ENCODE results near the gene FFAR1.
A peak's percentile ranks its signal among the peaks of the same experiment; 100 is the strongest.
"Not testable (repeated sequence)": the region's sequence is repeated elsewhere in the genome, so short reads cannot be mapped to it uniquely, and the experiment has no call there.

Gene FFAR1

DNA sequence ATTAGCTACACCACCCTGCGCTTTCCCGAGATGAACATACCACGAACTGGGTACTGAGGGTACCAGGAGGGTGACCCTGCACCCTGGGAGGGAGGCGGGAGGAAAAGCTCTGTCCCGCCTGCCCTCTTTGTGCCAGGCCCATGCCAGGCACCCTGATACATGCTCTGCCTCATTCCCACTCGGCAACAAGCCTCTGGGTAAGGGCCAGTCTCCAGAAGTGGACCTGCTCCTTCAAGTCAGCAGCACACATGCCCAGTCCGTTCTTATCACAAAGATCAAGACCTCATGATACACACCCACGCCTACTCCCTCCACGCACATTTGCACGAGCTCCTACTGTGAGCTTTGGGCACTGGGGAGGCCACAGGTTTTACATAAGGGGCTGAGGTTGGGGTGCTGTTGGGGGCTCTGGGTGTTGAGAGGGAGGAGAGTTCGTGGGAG, 2.0 kb upstream of the FFAR1 start:
- no peak for DNase-seq

GRCh38 chr19:35346193-35347052, 1.3 kb upstream of the FFAR1 start:
- no peak for DNase-seq

DNA sequence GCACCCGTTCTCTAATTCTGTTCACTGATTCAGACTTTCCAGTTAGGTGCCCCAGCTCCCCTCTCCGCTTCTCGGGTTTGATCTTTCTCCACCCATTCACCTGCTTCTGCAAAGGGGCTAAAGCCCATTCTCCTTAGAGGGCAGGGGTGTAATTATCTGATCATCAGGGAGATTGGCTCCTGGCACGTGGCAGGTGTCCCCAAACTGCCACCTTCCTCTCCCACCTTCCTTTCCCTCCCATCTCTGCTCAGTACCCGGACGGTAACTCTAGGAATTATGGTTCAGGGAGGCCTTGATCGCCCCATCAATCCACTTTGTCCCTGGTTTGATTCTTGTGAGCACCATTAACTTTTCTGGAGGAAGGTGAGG, 212 bp downstream of the FFAR1 start:
- no peak for DNase-seq

DNA sequence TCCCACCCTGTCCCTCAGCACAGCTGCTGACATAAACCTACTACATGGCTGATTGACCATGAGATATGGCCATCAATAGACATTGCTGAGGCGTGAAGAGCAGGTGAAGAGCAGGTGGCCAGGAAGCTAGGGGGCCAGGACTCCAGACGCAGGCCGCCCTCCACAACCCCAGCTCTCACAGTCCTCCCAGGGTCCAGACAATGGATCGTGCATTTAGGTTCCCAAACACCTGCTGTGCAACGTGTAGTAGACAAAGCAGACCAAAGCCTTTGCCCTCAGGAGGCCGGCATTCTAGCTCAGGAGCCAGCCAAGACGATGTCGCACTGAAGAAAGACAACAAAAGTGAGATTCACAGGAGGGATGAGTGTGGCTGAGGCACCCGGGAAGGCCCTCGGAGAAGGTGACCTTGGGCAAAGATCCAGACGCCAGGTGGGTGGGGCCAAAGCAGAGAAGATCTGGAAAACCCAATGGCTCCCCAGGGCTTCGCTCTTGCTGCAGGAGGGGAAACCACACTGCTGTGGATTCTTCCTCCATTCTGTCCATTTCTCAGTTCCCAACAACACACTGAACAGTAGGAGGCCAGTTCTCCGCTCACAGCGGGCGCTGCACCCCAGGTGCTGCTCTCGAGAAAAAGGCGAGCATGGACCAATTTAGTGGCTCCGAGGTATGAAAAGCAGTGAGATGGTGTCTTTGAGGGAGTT, 1.4 kb downstream of the FFAR1 start:
- DNase-seq: no peak

- DNase-seq: no peak
These were observed 2.2 kb downstream of the FFAR1 start for GRCh38 chr19:35349614-35350521.

GRCh38 chr19:35350591-35350990, 2.9 kb downstream of the FFAR1 start:
- DNase-seq: no peak

- no peak for DNase-seq
These were observed 3.9 kb downstream of the FFAR1 start for GRCh38 chr19:35351411-35352176.

GRCh38 chr19:35352177-35352447, 4.4 kb downstream of the FFAR1 start:
- DNase-seq: no peak

DNA sequence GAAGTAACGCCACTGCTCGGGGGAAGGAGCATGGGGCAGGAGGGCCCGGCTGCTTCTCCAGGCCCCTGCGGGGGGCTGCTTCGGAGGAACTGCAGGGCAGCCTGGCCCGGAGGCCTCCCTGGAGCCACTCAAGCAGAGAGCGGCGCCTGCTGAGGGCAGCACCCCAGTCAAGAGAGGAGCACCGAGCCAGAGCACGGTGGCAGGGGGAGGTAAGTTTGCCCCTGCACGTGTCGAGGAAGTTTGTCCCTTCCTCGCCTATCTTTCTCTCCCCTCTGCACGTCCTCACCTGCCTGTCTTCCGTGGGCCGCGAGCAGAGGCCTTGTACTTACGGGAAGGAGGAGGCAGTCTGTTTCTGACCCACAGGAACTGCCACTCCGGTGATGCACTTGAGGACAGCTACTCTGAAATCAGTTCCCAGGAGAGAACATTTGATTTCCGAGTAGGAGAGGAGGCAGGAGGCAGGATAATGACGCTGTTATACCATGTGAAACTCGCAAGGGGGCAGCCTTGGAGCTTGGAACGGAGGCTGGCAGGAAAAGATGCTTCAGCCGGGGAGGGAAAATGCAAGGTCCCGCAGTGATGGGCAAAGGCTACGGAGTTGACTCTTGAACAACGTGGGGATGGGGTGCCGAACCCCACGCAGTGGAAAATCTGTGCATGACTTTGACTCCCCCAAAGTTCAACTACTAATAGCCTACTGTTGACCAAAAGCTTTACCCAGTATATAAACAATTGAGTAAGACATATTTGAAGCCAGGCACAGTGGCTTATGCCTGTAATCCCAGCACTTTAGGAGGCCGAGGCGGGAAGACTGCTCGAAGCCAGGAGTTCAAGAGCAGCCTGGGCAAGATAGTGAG, 5.0 kb downstream of the FFAR1 start:
- DNase-seq: peak; percentile 23 to 64

- DNase-seq: no peak
These were observed 5.9 kb downstream of the FFAR1 start for GRCh38 chr19:35353635-35354034.

- DNase-seq: no peak
These were observed 7.2 kb downstream of the FFAR1 start for GRCh38 chr19:35354898-35355297.

DNA sequence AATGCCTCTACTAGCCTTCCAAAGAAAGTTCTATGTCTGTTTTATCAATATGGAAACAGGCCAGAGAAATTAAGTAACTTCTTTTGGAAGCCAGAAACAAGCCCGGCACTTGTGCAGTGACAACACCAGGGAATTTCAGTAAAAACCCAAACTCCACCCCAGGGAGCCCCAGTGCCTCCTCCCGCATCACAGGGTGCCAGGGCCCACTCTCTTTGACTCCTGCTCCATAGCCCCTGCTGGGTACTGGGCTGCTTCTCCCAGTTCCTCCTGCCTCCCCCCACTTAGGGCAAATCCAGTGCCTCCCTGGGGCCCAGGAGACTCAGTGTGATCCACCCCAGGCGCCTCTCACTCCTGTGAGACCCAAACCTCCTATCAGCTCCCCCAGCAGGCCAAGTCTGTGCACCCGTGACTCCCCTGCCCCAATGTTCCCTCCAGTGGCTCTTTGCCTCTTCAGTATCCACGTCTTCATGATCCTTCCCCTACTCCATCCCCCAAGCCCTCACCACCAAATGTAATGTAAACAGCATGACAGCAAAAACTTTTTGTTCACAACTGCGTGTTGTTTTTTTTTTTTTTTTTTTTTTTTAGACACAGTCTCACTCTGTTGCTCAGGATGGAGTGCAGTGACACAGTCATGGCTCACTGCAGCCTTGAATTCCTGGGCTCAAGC, 8.2 kb downstream of the FFAR1 start:
- DNase-seq: no peak

DNA sequence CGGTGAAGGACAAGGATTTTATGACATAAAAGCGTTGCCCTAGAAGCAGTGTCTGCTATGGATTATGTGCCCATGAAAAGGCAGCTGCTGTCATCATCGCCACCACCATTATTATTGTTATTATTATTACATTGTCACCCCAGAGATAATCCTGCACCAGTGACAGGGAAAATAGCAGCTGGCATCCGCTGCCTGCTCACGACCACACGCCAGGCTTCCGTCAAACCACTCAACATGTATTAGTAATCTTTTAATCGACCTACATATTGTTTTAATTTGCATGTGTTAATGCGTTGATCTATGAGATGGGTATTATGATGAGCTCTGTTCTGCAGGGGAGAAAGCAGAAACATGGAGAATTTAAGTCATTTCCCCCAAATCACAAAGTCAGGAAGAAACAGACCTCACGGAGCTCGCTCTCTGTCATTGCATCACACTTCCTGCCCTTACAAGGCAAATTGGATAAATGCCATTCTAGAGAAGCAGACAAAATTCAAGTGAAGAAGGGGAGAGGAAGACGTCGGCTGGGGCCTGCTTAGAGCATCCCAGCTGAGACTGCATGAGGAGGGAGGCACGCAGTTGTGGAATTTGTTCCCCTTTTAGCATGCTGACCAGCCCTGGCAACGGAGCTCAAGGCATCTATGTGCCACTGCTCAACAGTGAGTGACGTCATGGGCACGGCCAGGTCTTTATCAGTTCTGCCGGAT, 10.3 kb downstream of the FFAR1 start, which contains the start of gene FFAR3:
Gene FFAR3 (plus strand): TSS at position 594 of the 707 bp plus-strand sequence. CDS start 431 bp downstream, outside the sequence.
- no peak for DNase-seq

DNA sequence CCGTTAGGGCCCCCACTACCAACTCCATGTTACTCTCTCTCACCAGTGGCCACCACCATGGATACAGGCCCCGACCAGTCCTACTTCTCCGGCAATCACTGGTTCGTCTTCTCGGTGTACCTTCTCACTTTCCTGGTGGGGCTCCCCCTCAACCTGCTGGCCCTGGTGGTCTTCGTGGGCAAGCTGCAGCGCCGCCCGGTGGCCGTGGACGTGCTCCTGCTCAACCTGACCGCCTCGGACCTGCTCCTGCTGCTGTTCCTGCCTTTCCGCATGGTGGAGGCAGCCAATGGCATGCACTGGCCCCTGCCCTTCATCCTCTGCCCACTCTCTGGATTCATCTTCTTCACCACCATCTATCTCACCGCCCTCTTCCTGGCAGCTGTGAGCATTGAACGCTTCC, 11.1 kb downstream of the FFAR1 start:
- DNase-seq: not testable (repeated sequence)

DNA sequence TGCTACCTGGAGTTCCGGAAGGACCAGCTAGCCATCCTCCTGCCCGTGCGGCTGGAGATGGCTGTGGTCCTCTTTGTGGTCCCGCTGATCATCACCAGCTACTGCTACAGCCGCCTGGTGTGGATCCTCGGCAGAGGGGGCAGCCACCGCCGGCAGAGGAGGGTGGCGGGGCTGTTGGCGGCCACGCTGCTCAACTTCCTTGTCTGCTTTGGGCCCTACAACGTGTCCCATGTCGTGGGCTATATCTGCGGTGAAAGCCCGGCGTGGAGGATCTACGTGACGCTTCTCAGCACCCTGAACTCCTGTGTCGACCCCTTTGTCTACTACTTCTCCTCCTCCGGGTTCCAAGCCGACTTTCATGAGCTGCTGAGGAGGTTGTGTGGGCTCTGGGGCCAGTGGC, 11.7 kb downstream of the FFAR1 start:
- DNase-seq: not testable (repeated sequence)

GRCh38 chr19:35360081-35360480, 12.4 kb downstream of the FFAR1 start:
- not testable (repeated sequence) for DNase-seq

DNA sequence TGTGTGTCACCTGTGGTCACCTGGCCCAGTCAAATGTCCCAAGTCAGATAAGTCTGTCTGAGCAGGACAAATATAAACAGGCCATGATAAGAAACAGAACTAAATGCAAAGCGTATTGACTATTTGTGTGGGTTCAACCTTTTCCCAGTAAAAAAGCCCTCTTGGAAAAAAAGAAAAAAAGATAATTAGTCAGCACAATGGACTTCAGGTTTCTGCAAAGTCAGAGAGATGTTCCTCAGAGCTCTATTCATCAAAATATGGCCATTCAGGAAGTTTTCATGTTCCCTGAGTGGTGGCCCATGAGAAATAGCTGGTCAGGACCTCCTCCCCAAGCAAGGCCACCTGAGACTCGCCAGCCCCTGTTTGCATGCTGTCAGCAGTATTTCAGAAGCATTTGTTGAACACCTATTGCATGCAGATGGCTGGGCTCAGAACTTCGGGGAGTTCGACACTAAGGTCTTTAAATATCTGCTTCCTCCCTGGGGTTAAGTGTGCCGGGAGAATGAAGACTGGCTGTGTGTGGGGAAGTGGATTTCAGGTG, 13.2 kb downstream of the FFAR1 start:
- DNase-seq: no peak

- no peak for DNase-seq
These were observed 14.7 kb downstream of the FFAR1 start for GRCh38 chr19:35362261-35363000.

DNA sequence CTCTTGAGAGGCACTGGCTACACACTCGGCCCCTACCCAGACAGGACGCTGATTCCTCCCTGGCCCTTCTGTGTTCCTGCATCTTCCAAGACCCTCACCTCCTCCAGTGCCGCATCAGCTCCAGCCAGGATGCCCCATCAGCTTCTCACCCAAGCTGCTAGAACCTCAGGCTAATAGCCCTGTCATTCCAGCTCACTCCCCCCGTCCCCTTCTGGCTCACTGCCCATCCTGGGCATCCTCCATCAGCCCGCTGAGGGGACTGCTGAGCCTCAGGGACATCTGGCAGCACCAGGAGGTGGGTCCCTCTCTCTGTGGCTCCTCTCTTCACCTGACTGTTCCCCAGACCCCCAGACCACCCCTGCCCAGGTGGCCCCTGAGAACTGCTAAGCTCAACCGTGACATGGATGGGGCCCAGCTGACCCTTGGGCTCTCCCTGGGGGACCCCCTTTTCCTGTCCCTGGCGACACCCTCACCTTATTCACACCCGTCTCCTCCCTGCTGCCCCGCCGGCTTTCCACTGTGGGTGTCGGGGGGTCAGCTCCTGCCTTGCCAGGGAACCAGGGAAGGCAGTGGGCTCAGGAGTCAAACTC, 15.4 kb downstream of the FFAR1 start:
- no peak for DNase-seq

Measured in NCI-H1930 (cell line).